ENCODE results near the gene HMBS.
"Not testable (repeated sequence)": the region's sequence is repeated elsewhere in the genome, so short reads cannot be mapped to it uniquely, and the experiment has no call there.

Gene HMBS

GRCh38 chr11:119121811-119122124 lies 37.1 kb downstream of the HMBS start:
- no peak for DNase-seq

DNA sequence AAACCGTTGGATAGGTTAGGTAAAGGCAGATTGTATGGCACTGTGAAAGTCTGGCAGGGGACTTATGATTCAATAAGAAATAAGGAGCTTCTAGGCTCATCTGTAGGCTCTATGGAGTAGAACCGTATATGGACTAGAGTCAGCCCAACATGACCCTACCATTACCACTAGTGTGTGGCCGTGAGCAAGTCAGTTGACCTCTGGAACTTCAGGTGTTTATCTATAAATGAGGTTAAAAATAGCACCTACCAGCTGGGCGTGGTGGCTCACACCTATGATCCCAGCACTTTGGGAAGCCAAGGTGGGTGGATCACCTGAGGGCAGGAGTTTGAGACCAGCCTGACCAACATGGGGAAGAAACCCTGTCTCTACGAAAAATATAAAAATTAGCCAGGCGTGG lies 41.1 kb downstream of the HMBS start:
- no peak for DNase-seq

- no peak for DNase-seq
Measured at GRCh38 chr11:119126675-119127268, 42.1 kb downstream of the HMBS start.

- DNase-seq, result no peak
Measured at GRCh38 chr11:119130662-119131061, 46.0 kb downstream of the HMBS start.

DNA sequence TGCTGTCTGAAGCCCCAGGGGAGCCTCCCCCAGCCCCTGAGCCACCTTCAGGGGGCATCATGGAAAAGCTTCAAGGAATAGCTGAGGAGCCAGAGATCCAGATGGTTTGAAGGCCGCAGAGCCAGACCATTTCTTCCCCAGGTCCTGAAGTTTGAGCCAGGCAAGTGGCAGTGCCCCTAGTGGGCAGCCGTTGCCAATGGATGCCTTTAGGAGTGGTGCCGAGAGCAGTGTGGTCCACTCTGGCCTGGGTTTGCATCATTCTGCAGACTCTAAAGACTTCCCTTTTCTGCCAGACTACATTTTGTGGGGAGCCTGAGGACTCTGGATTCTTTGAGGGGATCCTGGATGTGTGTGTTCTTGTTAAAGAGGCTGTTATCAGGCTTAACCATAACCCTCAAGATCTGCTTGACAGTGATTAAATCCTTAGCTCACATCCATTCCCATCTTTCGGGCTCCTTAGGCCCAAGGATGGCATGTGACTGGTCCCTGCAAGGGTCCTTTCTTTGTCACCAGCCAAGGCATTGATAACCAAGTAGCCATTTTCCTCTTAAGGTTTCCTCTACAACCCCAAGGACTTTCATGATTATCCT lies 49.8 kb downstream of the HMBS start:
- peak; percentile 44 for DNase-seq

DNA sequence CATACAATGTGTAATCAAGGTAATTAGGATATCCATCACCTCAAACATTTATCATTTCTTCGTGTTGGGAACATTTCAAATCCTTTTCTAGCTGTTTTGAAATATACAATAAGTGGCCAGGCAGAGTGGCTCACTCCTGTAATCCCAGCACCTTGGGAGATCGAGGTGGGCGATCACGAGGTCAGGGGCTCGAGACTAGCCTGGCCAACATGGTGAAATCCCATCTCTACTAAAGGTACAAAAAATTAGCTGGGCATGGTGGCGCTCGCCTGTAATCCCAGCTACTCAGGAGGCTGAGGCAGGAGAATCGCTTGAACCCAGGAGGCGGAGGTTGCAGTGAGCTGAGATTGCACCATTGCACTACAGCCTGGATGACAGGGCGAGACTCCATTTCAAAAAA lies 54.6 kb downstream of the HMBS start:
- not testable (repeated sequence) for DNase-seq
